Neural progenitor cell (in vitro differentiated cells): ENCODE results near the gene TMEM114. TPM values are rescaled to one million over a fixed set of nuclear protein-coding genes. Genes with fewer than 3 reads are reported as not detected.

Experiments
- DNase-seq: peaks from one replicate; pipeline ENCODE4 v3.0.0-alpha.2; 2016; ENCODE audit warnings: low spot score
- H2AFZ ChIP-seq: fragments of 200-600 bp; sonication (generic); replicated peaks from 2 replicates; pipeline ENCODE4 v1.6.1; 2016; ENCODE audit warnings: antibody characterized with exemption
- H3F3A ChIP-seq: fragments of 200-600 bp; sonication (generic); 2 replicates; pipeline ENCODE4 v1.6.1; 2016; ENCODE audit warnings: antibody characterized with exemption, low read depth
- H3K27ac ChIP-seq: fragments of 200-600 bp; sonication (generic); 2 replicates; pipeline ENCODE4 v1.5.1; 2016; ENCODE audit warnings: mild to moderate bottlenecking
- H3K27me3 ChIP-seq: fragments of 200-600 bp; sonication (generic); 2 replicates; pipeline ENCODE4 v1.6.1; 2016; ENCODE audit warnings: mild to moderate bottlenecking, moderate library complexity
- H3K36me3 ChIP-seq: fragments of 200-600 bp; sonication (generic); 2 replicates; pipeline ENCODE4 v1.5.1; 2016
- H3K4me1 ChIP-seq: fragments of 200-600 bp; sonication (generic); 2 replicates; pipeline ENCODE4 v1.6.1; 2016; ENCODE audit warnings: mixed run types
- H3K4me2 ChIP-seq: fragments of 200-600 bp; sonication (generic); 2 replicates; pipeline ENCODE4 v1.6.1; 2016
- H3K4me3 ChIP-seq: fragments of 200-600 bp; sonication (generic); 2 replicates; pipeline ENCODE4 v1.5.1; 2016
- H3K79me2 ChIP-seq: fragments of 200-600 bp; sonication (generic); 2 replicates; pipeline ENCODE4 v1.6.1; 2016; ENCODE audit warnings: low read depth
- H3K9ac ChIP-seq: fragments of 200-600 bp; sonication (generic); 2 replicates; pipeline ENCODE4 v1.6.1; 2016
- H3K9me3 ChIP-seq: fragments of 200-600 bp; sonication (generic); 2 replicates; pipeline ENCODE4 v1.5.1; 2016; ENCODE audit warnings: low read depth
- H4K20me1 ChIP-seq: fragments of 200-600 bp; sonication (generic); 2 replicates; pipeline ENCODE4 v1.6.1; 2016; ENCODE audit warnings: low read depth
- H3K27ac Mint-ChIP-seq: 3 replicates; pipeline ENCODE4 v1.8.0; 2021; ENCODE audit warnings: mixed read lengths
- H3K27me3 Mint-ChIP-seq: 2 replicates; pipeline ENCODE4 v1.8.0; 2022; ENCODE audit warnings: low read depth, mild to moderate bottlenecking, inconsistent platforms, moderate library complexity, mixed read lengths; ENCODE audit not compliant: insufficient read depth
- H3K36me3 Mint-ChIP-seq: 3 replicates; pipeline ENCODE4 v1.8.0; 2021; ENCODE audit warnings: mixed read lengths
- H3K4me1 Mint-ChIP-seq: 3 replicates; pipeline ENCODE4 v1.8.0; 2021; ENCODE audit warnings: mixed read lengths
- H3K4me3 Mint-ChIP-seq: 3 replicates; pipeline ENCODE4 v1.8.0; 2021; ENCODE audit warnings: mild to moderate bottlenecking, moderate library complexity, mixed read lengths
- H3K9me3 Mint-ChIP-seq: 3 replicates; pipeline ENCODE4 v1.8.0; 2020; ENCODE audit warnings: mixed read lengths
- CTCF ChIP-seq: fragments of 200-600 bp; sonication (generic); IDR thresholded peaks from 2 replicates; pipeline ENCODE4 v1.5.1; 2017; ENCODE audit warnings: antibody characterized with exemption, mild to moderate bottlenecking
- EZH2 ChIP-seq: fragments of 200-600 bp; sonication (generic); IDR thresholded peaks from 2 replicates; pipeline ENCODE4 v1.6.1; 2017; ENCODE audit warnings: antibody characterized with exemption, mild to moderate bottlenecking, moderate library complexity
- EZH2phosphoT487 ChIP-seq: fragments of 200-600 bp; sonication (generic); IDR thresholded peaks from 2 replicates; pipeline ENCODE4 v1.6.1; 2017; ENCODE audit warnings: antibody characterized with exemption
- total RNA-seq: library from RNA; depleted of rRNA; stranded (reverse); fragments of >200 nt; gene quantifications from 2 replicates; pipeline ENCODE4 v1.2.3, GENCODE V29; 2015; ENCODE audit warnings: low replicate concordance

TMEM114 gene
- total RNA-seq, 1 donor from 2014 or later, result not detected

DNA sequence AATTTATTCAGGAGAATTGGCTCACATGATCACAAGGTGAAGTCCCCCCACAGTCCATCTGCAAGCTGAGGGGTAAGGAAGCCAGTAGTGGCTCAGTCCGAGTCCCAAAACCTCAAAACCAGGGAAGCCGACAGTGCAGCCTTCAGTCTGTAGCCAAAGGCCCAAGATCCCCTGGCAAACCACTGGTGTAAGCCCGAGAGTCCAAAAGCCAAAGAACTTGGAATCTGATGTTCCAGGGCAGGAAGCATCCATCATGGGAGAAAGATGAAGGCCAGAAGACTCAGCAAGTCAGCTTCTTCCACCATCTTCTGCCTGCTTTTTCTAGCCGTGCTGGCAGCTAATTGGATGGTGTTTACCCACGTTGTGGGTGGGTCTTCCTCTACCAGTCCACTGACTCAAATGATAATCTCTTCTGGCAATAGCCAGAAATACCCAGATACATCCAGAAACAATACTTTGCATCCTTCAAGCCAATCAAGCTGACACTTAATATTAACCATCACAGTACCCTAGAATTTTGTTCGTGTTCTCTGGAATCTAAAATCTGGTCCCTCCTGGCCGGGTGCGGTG is 40.4 kb downstream of the TMEM114 start:
- H3K27ac Mint-ChIP-seq, result no peak overlapping the region

GRCh38 chr16:8548166-8548565 is 42.1 kb downstream of the TMEM114 start:
- Histone ChIP-seq H3K9me3 (no peaks in the 10 kb centered on the region), H3K27ac (no peak overlapping the region), H3K27me3 (peaks cover 100% of the 10 kb centered on the region), H3K4me3 (no peak overlapping the region), H3F3A (peaks cover 9% of the 10 kb centered on the region), H3K4me2 (no peak overlapping the region), H3K4me1 (peaks cover 7% of the 10 kb centered on the region), H4K20me1 (peaks cover 5% of the 10 kb centered on the region), H3K9ac (no peak overlapping the region), H3K79me2 (no peaks in the 10 kb centered on the region), H2AFZ (no peak overlapping the region), H3K36me3 (no peaks in the 10 kb centered on the region)
- no peaks in the 10 kb centered on the region for H3K36me3 Mint-ChIP-seq
- H3K9me3 Mint-ChIP-seq, result peaks cover 2% of the 10 kb centered on the region
- H3K27ac Mint-ChIP-seq, result no peak overlapping the region
- TF ChIP-seq EZH2 (no peak), CTCF (no peak), EZH2phosphoT487 (no peak)
- H3K27me3 Mint-ChIP-seq, result peaks cover 12% of the 10 kb centered on the region
- no peak overlapping the region for H3K4me3 Mint-ChIP-seq
- peaks cover 31% of the 10 kb centered on the region for H3K4me1 Mint-ChIP-seq
- DNase-seq, result no peak

More for the DNA sequence above, 40.4 kb downstream of the TMEM114 start:
- peaks cover 12% of the 10 kb centered on the region for H4K20me1 ChIP-seq
- H3K27ac ChIP-seq, result no peak overlapping the region
- no peaks in the 10 kb centered on the region for H3K79me2 ChIP-seq
- peaks cover 10% of the 10 kb centered on the region for H3K4me1 ChIP-seq
- Mint-ChIP-seq H3K27me3 (peaks cover 16% of the 10 kb centered on the region), H3K36me3 (no peaks in the 10 kb centered on the region), H3K9me3 (peaks cover 2% of the 10 kb centered on the region), H3K4me1 (peaks cover 42% of the 10 kb centered on the region), H3K4me3 (no peak overlapping the region)
- no peak overlapping the region for H3K4me3 ChIP-seq
- H3K27me3 ChIP-seq, result peaks cover 100% of the 10 kb centered on the region
- H2AFZ ChIP-seq, result no peak overlapping the region
- no peak overlapping the region for H3K9ac ChIP-seq
- no peak for DNase-seq
- TF ChIP-seq EZH2 (no peak), CTCF (no peak), EZH2phosphoT487 (no peak)
- H3K36me3 ChIP-seq, result no peaks in the 10 kb centered on the region
- H3F3A ChIP-seq, result peaks cover 13% of the 10 kb centered on the region
- H3K4me2 ChIP-seq, result no peak overlapping the region
- no peaks in the 10 kb centered on the region for H3K9me3 ChIP-seq

GRCh38 chr16:8547762-8548161 is 42.5 kb downstream of the TMEM114 start:
- Mint-ChIP-seq H3K4me1 (peaks cover 27% of the 10 kb centered on the region), H3K36me3 (no peaks in the 10 kb centered on the region), H3K27ac (no peak overlapping the region), H3K9me3 (peaks cover 2% of the 10 kb centered on the region), H3K27me3 (peaks cover 12% of the 10 kb centered on the region), H3K4me3 (no peak overlapping the region)
- TF ChIP-seq EZH2, result no peak
- no peak for TF ChIP-seq EZH2phosphoT487
- no peak for TF ChIP-seq CTCF
- H3K4me2 ChIP-seq, result no peak overlapping the region
- H3K9ac ChIP-seq, result no peak overlapping the region
- peaks cover 3% of the 10 kb centered on the region for H3K4me1 ChIP-seq
- no peaks in the 10 kb centered on the region for H3K36me3 ChIP-seq
- H3K27me3 ChIP-seq, result peaks cover 100% of the 10 kb centered on the region
- no peaks in the 10 kb centered on the region for H3K9me3 ChIP-seq
- H4K20me1 ChIP-seq, result peaks cover under 1% of the 10 kb centered on the region
- no peak overlapping the region for H3K4me3 ChIP-seq
- H3K27ac ChIP-seq, result no peak overlapping the region
- H3K79me2 ChIP-seq, result no peaks in the 10 kb centered on the region
- H2AFZ ChIP-seq, result no peak overlapping the region
- H3F3A ChIP-seq, result peaks cover 5% of the 10 kb centered on the region
- no peak for DNase-seq
